ENCODE measurements around the gene LTF. TPM values are rescaled to one million over a fixed set of nuclear protein-coding genes. Genes with fewer than 3 reads are reported as not detected.

Gene LTF
- not detected in 2 replicates for total RNA-seq (2012; rRNA removed)

- H3K9ac ChIP-seq (ENCODE audit: low read depth, low read length), result no peak within 1 kb of the TSS
- H3K4me2 ChIP-seq (ENCODE audit: low read length), result no peak within 1 kb of the TSS
- no peaks in the 10 kb centered on the region for H3K36me3 ChIP-seq (ENCODE audit: insufficient read depth, low read length)
- H3K4me1 ChIP-seq (ENCODE audit: control insufficient read depth, insufficient read depth, low read length), result no peaks in the 10 kb centered on the region
- H3K4me3 ChIP-seq (ENCODE audit: low read length), result no peak within 1 kb of the TSS
- H3K9me3 ChIP-seq (replicated peaks; ENCODE audit: low read length), result no peaks in the 10 kb centered on the region
- peaks cover 64% of the 10 kb centered on the region for H3K27me3 ChIP-seq (ENCODE audit: control insufficient read depth, insufficient read depth, low read length)
Measured at GRCh38 chr3:46464326-46465195, at the start of gene LTF. TSS of gene LTF (minus strand) at chr3:46464905. CDS start at chr3:46464867, 38 bp downstream.

GRCh38 chr3:46512191-46512749, 47.6 kb upstream of the LTF start:
- H3K4me2 ChIP-seq (ENCODE audit: low read length), result no peak overlapping the region
- H3K4me1 ChIP-seq (ENCODE audit: control insufficient read depth, insufficient read depth, low read length), result peaks cover 9% of the 10 kb centered on the region
- H3K9me3 ChIP-seq (replicated peaks; ENCODE audit: low read length), result no peaks in the 10 kb centered on the region
- no peak overlapping the region for H3K9ac ChIP-seq (ENCODE audit: low read depth, low read length)
- H3K36me3 ChIP-seq (ENCODE audit: insufficient read depth, low read length), result no peaks in the 10 kb centered on the region
- no peaks in the 10 kb centered on the region for H3K27me3 ChIP-seq (ENCODE audit: control insufficient read depth, insufficient read depth, low read length)
- H3K4me3 ChIP-seq (ENCODE audit: low read length), result no peak overlapping the region

- no peaks in the 10 kb centered on the region for H3K27me3 ChIP-seq (ENCODE audit: control insufficient read depth, insufficient read depth, low read length)
- no peak overlapping the region for H3K9ac ChIP-seq (ENCODE audit: low read depth, low read length)
- no peak overlapping the region for H3K4me3 ChIP-seq (ENCODE audit: low read length)
- no peaks in the 10 kb centered on the region for H3K9me3 ChIP-seq (replicated peaks; ENCODE audit: low read length)
- H3K36me3 ChIP-seq (ENCODE audit: insufficient read depth, low read length), result no peaks in the 10 kb centered on the region
- H3K4me1 ChIP-seq (ENCODE audit: control insufficient read depth, insufficient read depth, low read length), result no peaks in the 10 kb centered on the region
- no peak overlapping the region for H3K4me2 ChIP-seq (ENCODE audit: low read length)
Measured at GRCh38 chr3:46509661-46510187, 45.0 kb upstream of the LTF start.

- no peak overlapping the region for H3K9ac ChIP-seq (ENCODE audit: low read depth, low read length)
- no peak overlapping the region for H3K4me2 ChIP-seq (ENCODE audit: low read length)
- no peaks in the 10 kb centered on the region for H3K36me3 ChIP-seq (ENCODE audit: insufficient read depth, low read length)
- no peaks in the 10 kb centered on the region for H3K27me3 ChIP-seq (ENCODE audit: control insufficient read depth, insufficient read depth, low read length)
- H3K4me3 ChIP-seq (ENCODE audit: low read length), result no peak overlapping the region
- H3K9me3 ChIP-seq (replicated peaks; ENCODE audit: low read length), result no peaks in the 10 kb centered on the region
- H3K4me1 ChIP-seq (ENCODE audit: control insufficient read depth, insufficient read depth, low read length), result no peaks in the 10 kb centered on the region
Measured at GRCh38 chr3:46508850-46509591, 44.3 kb upstream of the LTF start.

GRCh38 chr3:46506526-46506925, 41.8 kb upstream of the LTF start:
- Histone ChIP-seq H3K36me3 (ENCODE audit: insufficient read depth, low read length) (no peaks in the 10 kb centered on the region), H3K4me2 (ENCODE audit: low read length) (no peak overlapping the region), H3K27me3 (ENCODE audit: control insufficient read depth, insufficient read depth, low read length) (no peaks in the 10 kb centered on the region), H3K4me3 (ENCODE audit: low read length) (no peak overlapping the region), H3K4me1 (ENCODE audit: control insufficient read depth, insufficient read depth, low read length) (peaks cover 6% of the 10 kb centered on the region), H3K9me3 (replicated peaks; ENCODE audit: low read length) (no peaks in the 10 kb centered on the region), H3K9ac (ENCODE audit: low read depth, low read length) (no peak overlapping the region)

GRCh38 chr3:46505953-46506352, 41.2 kb upstream of the LTF start:
- no peak overlapping the region for H3K4me2 ChIP-seq (ENCODE audit: low read length)
- no peaks in the 10 kb centered on the region for H3K36me3 ChIP-seq (ENCODE audit: insufficient read depth, low read length)
- H3K9ac ChIP-seq (ENCODE audit: low read depth, low read length), result no peak overlapping the region

GRCh38 chr3:46504789-46505188, 40.1 kb upstream of the LTF start:
- Histone ChIP-seq H3K4me3 (ENCODE audit: low read length) (no peak overlapping the region), H3K9me3 (replicated peaks; ENCODE audit: low read length) (no peaks in the 10 kb centered on the region), H3K36me3 (ENCODE audit: insufficient read depth, low read length) (no peaks in the 10 kb centered on the region), H3K4me1 (ENCODE audit: control insufficient read depth, insufficient read depth, low read length) (peaks cover 19% of the 10 kb centered on the region), H3K27me3 (ENCODE audit: control insufficient read depth, insufficient read depth, low read length) (no peaks in the 10 kb centered on the region), H3K4me2 (ENCODE audit: low read length) (no peak overlapping the region), H3K9ac (ENCODE audit: low read depth, low read length) (no peak overlapping the region)

More at GRCh38 chr3:46505953-46506352, 41.2 kb upstream of the LTF start:
- H3K27me3 ChIP-seq (ENCODE audit: control insufficient read depth, insufficient read depth, low read length), result no peaks in the 10 kb centered on the region
- peaks cover 11% of the 10 kb centered on the region for H3K4me1 ChIP-seq (ENCODE audit: control insufficient read depth, insufficient read depth, low read length)
- no peak overlapping the region for H3K4me3 ChIP-seq (ENCODE audit: low read length)
- H3K9me3 ChIP-seq (replicated peaks; ENCODE audit: low read length), result no peaks in the 10 kb centered on the region

- no peaks in the 10 kb centered on the region for H3K36me3 ChIP-seq (ENCODE audit: insufficient read depth, low read length)
- peaks cover 19% of the 10 kb centered on the region for H3K4me1 ChIP-seq (ENCODE audit: control insufficient read depth, insufficient read depth, low read length)
- H3K9ac ChIP-seq (ENCODE audit: low read depth, low read length), result no peak overlapping the region
- H3K4me3 ChIP-seq (ENCODE audit: low read length), result no peak overlapping the region
- no peaks in the 10 kb centered on the region for H3K9me3 ChIP-seq (replicated peaks; ENCODE audit: low read length)
- no peak overlapping the region for H3K4me2 ChIP-seq (ENCODE audit: low read length)
- H3K27me3 ChIP-seq (ENCODE audit: control insufficient read depth, insufficient read depth, low read length), result no peaks in the 10 kb centered on the region
Measured at GRCh38 chr3:46503200-46503874, 38.6 kb upstream of the LTF start.

GRCh38 chr3:46501702-46502101, 37.0 kb upstream of the LTF start:
- no peaks in the 10 kb centered on the region for H3K36me3 ChIP-seq (ENCODE audit: insufficient read depth, low read length)
- H3K4me2 ChIP-seq (ENCODE audit: low read length), result no peak overlapping the region
- no peaks in the 10 kb centered on the region for H3K9me3 ChIP-seq (replicated peaks; ENCODE audit: low read length)
- H3K9ac ChIP-seq (ENCODE audit: low read depth, low read length), result no peak overlapping the region
- H3K4me3 ChIP-seq (ENCODE audit: low read length), result no peak overlapping the region
- H3K4me1 ChIP-seq (ENCODE audit: control insufficient read depth, insufficient read depth, low read length), result peaks cover 19% of the 10 kb centered on the region
- no peaks in the 10 kb centered on the region for H3K27me3 ChIP-seq (ENCODE audit: control insufficient read depth, insufficient read depth, low read length)

- Histone ChIP-seq H3K9ac (ENCODE audit: low read depth, low read length) (no peak overlapping the region), H3K4me2 (ENCODE audit: low read length) (no peak overlapping the region), H3K9me3 (replicated peaks; ENCODE audit: low read length) (no peaks in the 10 kb centered on the region), H3K4me3 (ENCODE audit: low read length) (no peak overlapping the region), H3K36me3 (ENCODE audit: insufficient read depth, low read length) (no peaks in the 10 kb centered on the region), H3K27me3 (ENCODE audit: control insufficient read depth, insufficient read depth, low read length) (no peaks in the 10 kb centered on the region), H3K4me1 (ENCODE audit: control insufficient read depth, insufficient read depth, low read length) (peaks cover 26% of the 10 kb centered on the region)
Measured at GRCh38 chr3:46500656-46501635, 36.2 kb upstream of the LTF start.
